Placental pericyte (primary cell): ENCODE measurements around the gene RAB11FIP4. TPM values are rescaled to one million over a fixed set of nuclear protein-coding genes. Genes with fewer than 3 reads are reported as not detected.
A peak's percentile ranks its signal among the peaks of the same experiment; 100 is the strongest.

Experiments used
- small RNA-seq: library from RNA; depleted of rRNA; stranded (forward); fragments of <200 nt; gene quantifications from one replicate; pipeline ENCODE3, GENCODE V24; 2012; ENCODE audit warnings: low replicate concordance
- total RNA-seq: library from RNA; depleted of rRNA; stranded (reverse); fragments of >200 nt; gene quantifications from 2 replicates; pipeline ENCODE4 v1.2.3, GENCODE V29; 2012

RAB11FIP4 gene, protein sequence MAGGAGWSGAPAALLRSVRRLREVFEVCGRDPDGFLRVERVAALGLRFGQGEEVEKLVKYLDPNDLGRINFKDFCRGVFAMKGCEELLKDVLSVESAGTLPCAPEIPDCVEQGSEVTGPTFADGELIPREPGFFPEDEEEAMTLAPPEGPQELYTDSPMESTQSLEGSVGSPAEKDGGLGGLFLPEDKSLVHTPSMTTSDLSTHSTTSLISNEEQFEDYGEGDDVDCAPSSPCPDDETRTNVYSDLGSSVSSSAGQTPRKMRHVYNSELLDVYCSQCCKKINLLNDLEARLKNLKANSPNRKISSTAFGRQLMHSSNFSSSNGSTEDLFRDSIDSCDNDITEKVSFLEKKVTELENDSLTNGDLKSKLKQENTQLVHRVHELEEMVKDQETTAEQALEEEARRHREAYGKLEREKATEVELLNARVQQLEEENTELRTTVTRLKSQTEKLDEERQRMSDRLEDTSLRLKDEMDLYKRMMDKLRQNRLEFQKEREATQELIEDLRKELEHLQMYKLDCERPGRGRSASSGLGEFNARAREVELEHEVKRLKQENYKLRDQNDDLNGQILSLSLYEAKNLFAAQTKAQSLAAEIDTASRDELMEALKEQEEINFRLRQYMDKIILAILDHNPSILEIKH
- total RNA-seq: under 0.01 and 0.44 TPM in 2 replicates

DNA sequence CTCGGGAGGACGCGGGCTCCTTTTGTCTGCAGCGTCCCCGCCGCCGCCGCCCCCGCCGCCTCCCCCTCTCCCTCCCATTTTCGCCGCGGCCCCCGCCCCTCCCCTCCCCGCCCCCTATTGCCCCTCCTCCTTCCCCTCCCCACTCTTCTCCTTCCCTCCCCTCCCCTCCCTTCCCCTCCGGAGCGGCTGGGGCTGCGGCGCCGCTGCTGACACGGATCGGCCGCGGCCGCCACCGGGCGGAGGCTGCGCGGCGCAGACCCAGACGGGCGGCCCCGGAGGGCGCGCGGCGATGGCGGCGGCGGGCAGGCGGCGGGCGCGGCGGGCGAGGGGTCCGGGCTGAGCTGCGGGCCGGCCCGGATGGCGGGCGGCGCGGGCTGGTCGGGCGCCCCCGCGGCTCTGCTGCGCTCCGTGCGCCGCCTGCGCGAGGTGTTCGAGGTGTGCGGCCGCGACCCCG lies at the start of gene RAB11FIP4:
Gene RAB11FIP4 (plus strand): TSS at position 180 of the 454 bp plus-strand sequence. CDS start 178 bp downstream, at position 358.

Small RNAs within 50 kb of the gene (small RNA-seq; reads per million reads assigned to genes)
- gene MIR193A (20.9 reads per million, percentile 97 among the genes with 10 or more reads in this experiment), gene MIR4725 (0.20 reads per million), gene RN7SL45P (not detected), gene RN7SL79P (not detected), gene RNU6ATAC7P (not detected)

Other genes starting within 250 kb of the RAB11FIP4 start
- not detected in 2 replicates for gene OMG, start 94.4 kb upstream of the RAB11FIP4 start, total RNA-seq
- gene EVI2B, start 77.6 kb upstream of the RAB11FIP4 start, total RNA-seq: 0.66 and 0.86 TPM in 2 replicates
- gene EVI2A, start 70.1 kb upstream of the RAB11FIP4 start, total RNA-seq: 1.1 and 1.9 TPM in 2 replicates